Spleen (tissue), 11 donors: ENCODE data around the gene APOA4. TPM values are rescaled to one million over a fixed set of nuclear protein-coding genes. Genes with fewer than 3 reads are reported as not detected.

Source experiments
- DNase-seq: peaks from one replicate; pipeline ENCODE4 v3.0.0-alpha.2; 2020
- H3K27ac ChIP-seq, 8 donors: fragments of 200-600 bp; sonication (generic) in 7 of 8; 1 replicate in 4 of 8; 2 replicates in 4 of 8; pipeline versions ENCODE4 v1.5.0 to v1.8.0; 2016 to 2021; ENCODE audit warnings: inconsistent platforms in 4 of 8, mild to moderate bottlenecking in 4 of 8, moderate library complexity in 1 of 8
- H3K27me3 ChIP-seq, 7 donors: fragments of 200-600 bp; sonication (generic) in 6 of 7; replicated peaks in 1 of 7; 1 replicate in 4 of 7; 2 replicates in 3 of 7; pipeline versions ENCODE4 v1.5.0 to v1.8.0; 2016 to 2021; ENCODE audit warnings: inconsistent platforms in 3 of 7, mild to moderate bottlenecking in 1 of 7
- H3K36me3 ChIP-seq, 6 donors: fragments of 200-600 bp; sonication (generic) in 5 of 6; 1 replicate in 4 of 6; 2 replicates in 2 of 6; pipeline versions ENCODE4 v1.5.0 to v1.8.0; 2016 to 2021; ENCODE audit warnings: inconsistent platforms in 2 of 6
- H3K4me1 ChIP-seq, 6 donors: fragments of 200-600 bp; sonication (generic) in 5 of 6; 1 replicate in 3 of 6; 2 replicates in 3 of 6; pipeline versions ENCODE4 v1.5.0 to v1.8.0; 2016 to 2021; ENCODE audit warnings: inconsistent platforms in 3 of 6
- H3K4me3 ChIP-seq, 8 donors: fragments of 200-600 bp; sonication (generic) in 7 of 8; 1 replicate in 4 of 8; 2 replicates in 4 of 8; pipeline versions ENCODE4 v1.5.0 to v1.8.0; 2016 to 2021; ENCODE audit warnings: inconsistent platforms in 4 of 8, mild to moderate bottlenecking in 4 of 8, moderate library complexity in 2 of 8
- H3K9me3 ChIP-seq, 8 donors: fragments of 200-600 bp; sonication (generic) in 7 of 8; 1 replicate in 4 of 8; 2 replicates in 4 of 8; pipeline versions ENCODE4 v1.5.0 to v1.8.0; 2016 to 2021; ENCODE audit warnings: inconsistent platforms in 4 of 8
- POLR2A ChIP-seq, 3 donors: fragments of 450-650 bp; IDR thresholded peaks; one replicate each; pipeline ENCODE4 v1.5.1; 2017; ENCODE audit warnings: antibody characterized with exemption in 3 of 3, mild to moderate bottlenecking in 1 of 3
- POLR2AphosphoS5 ChIP-seq, 3 donors: sonication (generic); formaldehyde crosslinking; IDR thresholded peaks; one replicate each; pipeline ENCODE4 v1.5.1; 2017; ENCODE audit warnings: antibody characterized with exemption in 3 of 3
- WGBS, 5 donors: extraction: QIAGEN DNeasy Blood & Tissue Kit in 3 of 5; methylation state at CpG; one replicate each; pipeline versions ENCODE4 v1.1.5 to v1.1.7; 2013 to 2018; 5-methylcytosine and 5-hydroxymethylcytosine counted together
- intact Hi-C: fragments of 100-400 bp; cut with DNase I; formaldehyde crosslinking; loops from one replicate; pipeline ENCODE4 v1.15.0; 2023; ENCODE audit warnings: low total_unique reads
- polyA plus RNA-seq, 3 donors: library from polyadenylated mRNA; stranded (reverse); fragments of 200-250 nt; gene quantifications; one replicate each; pipeline ENCODE4 v1.2.1, GENCODE V29; 2013
- total RNA-seq, 7 donors: library from RNA; depleted of rRNA in 3 of 7; stranded (reverse); fragments of >200 nt in 3 of 7; fragmentation: NEBNext Ultra II Directional in 4 of 7; extraction: Animal tissue kit (Norgen Biotek cat#: 25700) in 4 of 7; gene quantifications; one replicate each; pipeline versions ENCODE4 v1.1.0 to v1.2.1, GENCODE V29; 2016 to 2021
- TF ChIP-seq, protein P1 (sequence below), 11 experiments: fragments of 200-600 bp in 7 of 11; fragments of 450-650 bp in 4 of 11; sonication (generic) in 4 of 11; IDR thresholded peaks in 8 of 11; conservative IDR thresholded peaks in 3 of 11; 1 replicate in 7 of 11; 2 replicates in 4 of 11; pipeline versions ENCODE4 v1.4.0 to v1.8.0; 2016 to 2021; ENCODE audit warnings: antibody characterized with exemption in 11 of 11, inconsistent platforms in 4 of 11, mild to moderate bottlenecking in 1 of 11
- donor health status: healthy with polysubstance abuse.
- donor health status: DM: no; HTN: no; CAD: no; lungs with moderate emphysema.
- donor health status: DM: no; HTN: no; CAD: no.
- donor health status: Bipolar disorder and iron deficiency.
- donor health status: healthy.
- donor health status: DM: no; HTN: no; CAD: no.
- donor health status: DM: yes; HTN: yes; CAD: no.

Gene APOA4
- total and polyA plus RNA-seq, 10 donors = 0.05 to 0.16 TPM; not detected in 8

GRCh38 chr11:116793772-116794097 is 29.4 kb downstream of the APOA4 start:
- Histone ChIP-seq H3K9me3 (no peaks in the 10 kb centered on the region), H3K4me1 (peaks cover 0 to 18% (median 11%) of the 10 kb centered on the region in 6 donors), H3K27ac (no peak overlapping the region), H3K36me3 (no peaks in the 10 kb centered on the region), H3K4me3 (no peak overlapping the region), H3K27me3 (peaks cover 0 to 19% (median 0%) of the 10 kb centered on the region in 7 donors)
- DNase-seq = no peak
- intact Hi-C loops = no loop called here
- TF ChIP-seq POLR2AphosphoS5 (IDR thresholded peaks at IDR 0.05) (no peak), POLR2A (IDR thresholded peaks at IDR 0.05) (no peak)
- TF ChIP-seq, protein P1, sequence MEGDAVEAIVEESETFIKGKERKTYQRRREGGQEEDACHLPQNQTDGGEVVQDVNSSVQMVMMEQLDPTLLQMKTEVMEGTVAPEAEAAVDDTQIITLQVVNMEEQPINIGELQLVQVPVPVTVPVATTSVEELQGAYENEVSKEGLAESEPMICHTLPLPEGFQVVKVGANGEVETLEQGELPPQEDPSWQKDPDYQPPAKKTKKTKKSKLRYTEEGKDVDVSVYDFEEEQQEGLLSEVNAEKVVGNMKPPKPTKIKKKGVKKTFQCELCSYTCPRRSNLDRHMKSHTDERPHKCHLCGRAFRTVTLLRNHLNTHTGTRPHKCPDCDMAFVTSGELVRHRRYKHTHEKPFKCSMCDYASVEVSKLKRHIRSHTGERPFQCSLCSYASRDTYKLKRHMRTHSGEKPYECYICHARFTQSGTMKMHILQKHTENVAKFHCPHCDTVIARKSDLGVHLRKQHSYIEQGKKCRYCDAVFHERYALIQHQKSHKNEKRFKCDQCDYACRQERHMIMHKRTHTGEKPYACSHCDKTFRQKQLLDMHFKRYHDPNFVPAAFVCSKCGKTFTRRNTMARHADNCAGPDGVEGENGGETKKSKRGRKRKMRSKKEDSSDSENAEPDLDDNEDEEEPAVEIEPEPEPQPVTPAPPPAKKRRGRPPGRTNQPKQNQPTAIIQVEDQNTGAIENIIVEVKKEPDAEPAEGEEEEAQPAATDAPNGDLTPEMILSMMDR (IDR thresholded peaks at IDR 0.05 in 8 of 11, conservative IDR thresholded peaks at IDR 0.05 in 3 of 11) = no peak
- 92 to 100% (median 96%) methylated on average over 1 of the region's 1 CpG for WGBS, 5 donors

DNA sequence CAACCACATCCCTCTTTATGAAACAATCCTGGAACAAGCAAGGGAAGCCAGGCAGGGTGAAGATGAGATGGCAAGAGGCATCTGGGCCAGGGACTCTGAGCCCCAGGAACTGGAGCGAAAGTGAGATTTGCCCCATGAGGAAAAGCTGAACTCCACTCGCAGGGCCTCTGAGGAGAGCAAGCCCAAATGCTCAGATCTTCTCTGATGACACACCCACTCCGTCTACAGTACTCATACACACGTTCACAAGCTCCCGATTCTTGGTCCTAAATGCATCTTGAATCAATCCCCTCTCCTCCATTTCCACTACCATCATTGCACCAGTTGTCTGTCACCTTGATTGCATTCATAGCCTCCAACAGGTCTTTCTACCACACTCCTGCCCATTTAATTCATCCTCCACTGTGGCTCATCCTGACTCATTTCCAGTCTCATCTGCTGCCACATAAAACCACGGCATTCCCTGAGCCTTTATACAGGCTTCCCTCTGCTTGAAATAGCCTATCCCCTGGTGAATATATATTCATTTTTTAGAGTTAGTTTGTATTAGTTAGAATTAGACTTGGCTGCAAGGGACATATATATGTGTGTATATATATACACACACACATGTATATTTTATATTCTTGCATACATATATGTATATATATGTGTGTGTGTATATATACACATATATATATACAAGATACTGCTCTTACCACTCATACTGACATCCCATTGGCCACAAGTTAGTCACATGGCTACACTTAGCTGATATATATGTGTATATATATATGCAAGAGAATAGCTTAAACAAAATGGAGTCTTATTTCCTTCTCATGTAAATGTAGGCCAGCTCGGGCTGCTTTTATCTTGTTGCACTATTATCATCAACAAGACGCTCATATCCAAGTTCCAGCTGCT is 30.0 kb downstream of the APOA4 start:
- peaks cover 0 to 24% (median 18%) of the 10 kb centered on the region in 6 donors for H3K4me1 ChIP-seq
- H3K9me3 ChIP-seq = no peaks in the 10 kb centered on the region
- H3K27ac ChIP-seq = no peak overlapping the region
- H3K27me3 ChIP-seq = peaks cover 0 to 19% (median 0%) of the 10 kb centered on the region in 7 donors
- TF ChIP-seq, protein P1 (IDR thresholded peaks at IDR 0.05 in 8 of 11, conservative IDR thresholded peaks at IDR 0.05 in 3 of 11) = no peak
- no peak for TF ChIP-seq POLR2AphosphoS5 (IDR thresholded peaks at IDR 0.05)
- no peaks in the 10 kb centered on the region for H3K36me3 ChIP-seq
- intact Hi-C loops = no loop called here
- H3K4me3 ChIP-seq = no peak overlapping the region
- WGBS, 5 donors = 75 to 92% (median 81%) methylated on average over 8 of the region's 8 CpGs
- DNase-seq = no peak

DNA sequence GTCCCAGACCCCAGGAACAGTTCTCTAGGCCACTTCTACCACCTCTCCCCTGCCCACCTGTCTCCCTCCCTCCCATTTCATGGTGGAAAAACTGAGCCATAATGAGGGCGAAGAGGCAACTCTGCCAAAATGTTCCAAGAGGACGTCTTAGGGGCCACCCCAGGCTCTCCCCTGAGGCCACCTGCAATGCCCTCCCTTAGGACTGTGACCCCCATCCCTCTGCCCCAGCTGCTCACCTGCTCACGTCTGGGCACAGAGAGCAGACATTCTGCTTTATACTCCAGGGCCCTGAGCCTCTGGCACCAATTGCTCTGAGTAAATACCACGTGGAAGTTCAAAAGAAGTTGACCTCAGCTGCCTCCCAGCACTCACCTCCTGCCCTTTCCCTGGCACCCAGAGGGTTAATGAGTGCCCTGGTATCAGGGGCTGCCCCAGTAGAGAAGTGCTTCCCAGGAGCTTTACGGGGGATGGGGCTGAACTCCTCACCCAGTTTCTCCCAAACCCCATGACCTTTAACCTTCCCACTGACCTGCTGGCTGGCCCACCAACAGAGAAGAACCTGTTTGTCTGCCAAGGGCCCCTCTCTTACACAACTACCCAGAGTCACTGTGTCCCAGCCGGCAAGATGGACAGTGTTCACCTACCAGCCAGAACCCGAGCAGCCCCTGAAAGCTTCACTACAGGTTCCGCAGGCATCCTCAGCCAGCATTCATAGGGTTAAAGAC is 30.8 kb downstream of the APOA4 start:
- Histone ChIP-seq H3K4me1 (peaks cover under 1 to 27% (median 21%) of the 10 kb centered on the region in 6 donors), H3K27me3 (peaks cover 0 to 19% (median 0%) of the 10 kb centered on the region in 7 donors), H3K36me3 (no peaks in the 10 kb centered on the region), H3K9me3 (no peaks in the 10 kb centered on the region), H3K4me3 (no peak overlapping the region), H3K27ac (no peak overlapping the region)
- intact Hi-C loops = no loop called here
- TF ChIP-seq POLR2A (IDR thresholded peaks at IDR 0.05) (no peak), POLR2AphosphoS5 (IDR thresholded peaks at IDR 0.05) (no peak)
- TF ChIP-seq, protein P1 (IDR thresholded peaks at IDR 0.05 in 8 of 11, conservative IDR thresholded peaks at IDR 0.05 in 3 of 11) = no peak
- DNase-seq = no peak
- WGBS, 5 donors = 78 to 89% (median 87%) methylated on average over 7 to 8 of the region's 8 CpGs

GRCh38 chr11:116791813-116792143 is 31.3 kb downstream of the APOA4 start, which contains the start of gene APOA5:
Gene APOA5 (minus strand): TSS chr11:116791879. CDS start chr11:116791860, 19 bp downstream.
- Histone ChIP-seq H3K27ac (no peak within 1 kb of the TSS), H3K4me1 (peaks cover 5 to 33% (median 27%) of the 10 kb centered on the region in 6 donors), H3K36me3 (peaks cover 0 to under 1% (median 0%) of the 10 kb centered on the region in 6 donors), H3K4me3 (peak within 1 kb of the TSS in 1 of 8 donors; percentile 46), H3K27me3 (peaks cover 0 to 19% (median 0%) of the 10 kb centered on the region in 7 donors), H3K9me3 (no peaks in the 10 kb centered on the region)
- 85 to 97% (median 88%) methylated on average over 7 of the region's 7 CpGs for WGBS, 5 donors
- no peak for TF ChIP-seq POLR2AphosphoS5 (IDR thresholded peaks at IDR 0.05)
- TF ChIP-seq, protein P1 (IDR thresholded peaks at IDR 0.05 in 8 of 11, conservative IDR thresholded peaks at IDR 0.05 in 3 of 11) = no peak
- intact Hi-C loops = loop anchor here (2.0 kb wide), 1 partner anchor 315 kb away; no protein-coding TSS in a partner anchor
- no peak for DNase-seq
